NK-92 treated with Interleukin-12 subunit alpha and Interleukin-12 subunit beta, amount 100 ng/mL, for 24 hours (cell line): ENCODE data around the gene FMO4.
"Not testable (repeated sequence)": the region's sequence is repeated elsewhere in the genome, so short reads cannot be mapped to it uniquely, and the experiment has no call there.

Experiments
- DNase-seq: peaks from one replicate; lab custom pipeline; 2025; lab: John Stamatoyannopoulos, UW

Gene FMO4

GRCh38 chr1:171334024-171334640 is 20.1 kb downstream of the FMO4 start:
- no peak for DNase-seq

GRCh38 chr1:171335964-171336363 is 22.0 kb downstream of the FMO4 start:
- DNase-seq = no peak

GRCh38 chr1:171339345-171339744 is 25.4 kb downstream of the FMO4 start:
- DNase-seq = not testable (repeated sequence)

GRCh38 chr1:171343727-171344472 is 29.9 kb downstream of the FMO4 start:
- DNase-seq = no peak

- DNase-seq = no peak
Measured at GRCh38 chr1:171344473-171344820, 30.5 kb downstream of the FMO4 start.

GRCh38 chr1:171345536-171345935 is 31.6 kb downstream of the FMO4 start:
- DNase-seq = no peak

GRCh38 chr1:171346881-171347280 is 32.9 kb downstream of the FMO4 start:
- no peak for DNase-seq

GRCh38 chr1:171350594-171350993 is 36.6 kb downstream of the FMO4 start:
- no peak for DNase-seq

- DNase-seq = no peak
Measured at GRCh38 chr1:171351961-171352360, 38.0 kb downstream of the FMO4 start.

- DNase-seq = no peak
Measured at GRCh38 chr1:171352554-171352953, 38.6 kb downstream of the FMO4 start.

- DNase-seq = no peak
Measured at GRCh38 chr1:171355727-171356126, 41.7 kb downstream of the FMO4 start.

GRCh38 chr1:171357179-171357578 is 43.2 kb downstream of the FMO4 start:
- no peak for DNase-seq

- not testable (repeated sequence) for DNase-seq
Measured at GRCh38 chr1:171359355-171359648, 45.3 kb downstream of the FMO4 start.

GRCh38 chr1:171359731-171360527 is 45.9 kb downstream of the FMO4 start:
- not testable (repeated sequence) for DNase-seq

GRCh38 chr1:171366085-171366484 is 52.1 kb downstream of the FMO4 start:
- DNase-seq = no peak

GRCh38 chr1:171366816-171367215 is 52.8 kb downstream of the FMO4 start:
- DNase-seq = no peak

- DNase-seq = no peak
Measured at GRCh38 chr1:171367436-171367835, 53.5 kb downstream of the FMO4 start.

GRCh38 chr1:171372418-171373084 is 58.6 kb downstream of the FMO4 start:
- DNase-seq = no peak

- not testable (repeated sequence) for DNase-seq
Measured at GRCh38 chr1:171373357-171374122, 59.6 kb downstream of the FMO4 start.

GRCh38 chr1:171379846-171380245 is 65.9 kb downstream of the FMO4 start:
- DNase-seq = no peak

- no peak for DNase-seq
Measured at GRCh38 chr1:171381866-171382210, 67.9 kb downstream of the FMO4 start.

- no peak for DNase-seq
Measured at GRCh38 chr1:171384496-171384895, 70.5 kb downstream of the FMO4 start.
